Measurements from ENCODE around the gene ACHE.

- TF ChIP-seq POLR2A (IDR thresholded peaks at IDR 0.05) (no peak), CTCF (IDR thresholded peaks at IDR 0.05) (no peak)
Observed at GRCh38 chr7:100882201-100882600, 13.5 kb downstream of the ACHE start.
